Testis (tissue), 2 donors: ENCODE data around the gene CDK17.
"Not testable (repeated sequence)": the region's sequence is repeated elsewhere in the genome, so short reads cannot be mapped to it uniquely, and the experiment has no call there.

ENCODE experiments used
- POLR2A ChIP-seq: fragments of 450-650 bp; IDR thresholded peaks from one replicate; pipeline ENCODE4 v1.6.1; 2017; ENCODE audit warnings: antibody characterized with exemption, mild to moderate bottlenecking, moderate library complexity
- TF ChIP-seq, protein P1 (sequence below), 3 experiments: fragments of 450-650 bp in 2 of 3; fragments of 200-600 bp in 1 of 3; sonication (generic) in 1 of 3; IDR thresholded peaks; one replicate each; pipeline ENCODE4 v1.5.1; 2016 to 2019; ENCODE audit warnings: antibody characterized with exemption in 3 of 3, mild to moderate bottlenecking in 2 of 3, moderate library complexity in 1 of 3

- TF ChIP-seq, protein P1, sequence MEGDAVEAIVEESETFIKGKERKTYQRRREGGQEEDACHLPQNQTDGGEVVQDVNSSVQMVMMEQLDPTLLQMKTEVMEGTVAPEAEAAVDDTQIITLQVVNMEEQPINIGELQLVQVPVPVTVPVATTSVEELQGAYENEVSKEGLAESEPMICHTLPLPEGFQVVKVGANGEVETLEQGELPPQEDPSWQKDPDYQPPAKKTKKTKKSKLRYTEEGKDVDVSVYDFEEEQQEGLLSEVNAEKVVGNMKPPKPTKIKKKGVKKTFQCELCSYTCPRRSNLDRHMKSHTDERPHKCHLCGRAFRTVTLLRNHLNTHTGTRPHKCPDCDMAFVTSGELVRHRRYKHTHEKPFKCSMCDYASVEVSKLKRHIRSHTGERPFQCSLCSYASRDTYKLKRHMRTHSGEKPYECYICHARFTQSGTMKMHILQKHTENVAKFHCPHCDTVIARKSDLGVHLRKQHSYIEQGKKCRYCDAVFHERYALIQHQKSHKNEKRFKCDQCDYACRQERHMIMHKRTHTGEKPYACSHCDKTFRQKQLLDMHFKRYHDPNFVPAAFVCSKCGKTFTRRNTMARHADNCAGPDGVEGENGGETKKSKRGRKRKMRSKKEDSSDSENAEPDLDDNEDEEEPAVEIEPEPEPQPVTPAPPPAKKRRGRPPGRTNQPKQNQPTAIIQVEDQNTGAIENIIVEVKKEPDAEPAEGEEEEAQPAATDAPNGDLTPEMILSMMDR (IDR thresholded peaks at IDR 0.05) = not testable (repeated sequence)
- not testable (repeated sequence) for TF ChIP-seq POLR2A
These were observed 32.5 kb upstream of the CDK17 start for GRCh38 chr12:96432496-96433321.
